ENCODE results near the gene CDK19.
A peak's percentile ranks its signal among the peaks of the same experiment; 100 is the strongest.

- no peak for TF ChIP-seq RFX5 (IDR thresholded peaks at IDR 0.05; ENCODE audit: low read length)
- TF ChIP-seq RAD21 (IDR thresholded peaks at IDR 0.05; ENCODE audit: low read length): no peak
- no peak for TF ChIP-seq CTCF (IDR thresholded peaks at IDR 0.05)
- TF ChIP-seq MAX (IDR thresholded peaks at IDR 0.05; ENCODE audit: low read depth): peak; percentile 48; the same call in 1 of the 2 replicates
- TF ChIP-seq POLR2AphosphoS5 (IDR thresholded peaks at IDR 0.05; ENCODE audit: low read depth, low read length): no peak
- no peak for TF ChIP-seq RCOR1 (IDR thresholded peaks at IDR 0.05; ENCODE audit: low read length)
Observed at GRCh38 chr6:110625883-110626282, 189.4 kb downstream of the CDK19 start.

Data from SK-N-SH (cell line).